Measurements from ENCODE around the gene MRGPRF.

GRCh38 chr11:69052343-69053168, 39.5 kb upstream of the MRGPRF start:
- no peak for TF ChIP-seq CTCF (conservative IDR thresholded peaks at IDR 0.05; ENCODE audit: low read length)
- no peak for TF ChIP-seq EZH2phosphoT487 (IDR thresholded peaks at IDR 0.05; ENCODE audit: borderline replicate concordance, low read depth, low read length)
